Mucosa of stomach (tissue), 1 donor: ENCODE measurements around the gene GNL3L.
"Not testable (repeated sequence)": the region's sequence is repeated elsewhere in the genome, so short reads cannot be mapped to it uniquely, and the experiment has no call there.

Experiments
- H3K27me3 ChIP-seq: one replicate; pipeline ENCODE4 v1.7.0; 2013; ENCODE audit warnings: mild to moderate bottlenecking, low read length; ENCODE audit not compliant: control insufficient read depth, insufficient read depth
- H3K36me3 ChIP-seq: one replicate; pipeline ENCODE4 v1.7.0; 2013; ENCODE audit warnings: low read length; ENCODE audit not compliant: control insufficient read depth, insufficient read depth
- H3K4me1 ChIP-seq: one replicate; pipeline ENCODE4 v1.7.0; 2013; ENCODE audit warnings: mild to moderate bottlenecking, low read length; ENCODE audit not compliant: control insufficient read depth, insufficient read depth
- H3K4me3 ChIP-seq: one replicate; pipeline ENCODE4 v1.7.0; 2013; ENCODE audit warnings: low read length
- H3K9ac ChIP-seq: one replicate; pipeline ENCODE4 v1.7.0; 2013; ENCODE audit warnings: mild to moderate bottlenecking, low read length, moderate library complexity
- H3K9me3 ChIP-seq: one replicate; pipeline ENCODE4 v1.7.0; 2013; ENCODE audit warnings: mild to moderate bottlenecking, low read length, moderate library complexity; ENCODE audit not compliant: control insufficient read depth
- donor health status: Pancreatic carcinoma.

Gene GNL3L

DNA sequence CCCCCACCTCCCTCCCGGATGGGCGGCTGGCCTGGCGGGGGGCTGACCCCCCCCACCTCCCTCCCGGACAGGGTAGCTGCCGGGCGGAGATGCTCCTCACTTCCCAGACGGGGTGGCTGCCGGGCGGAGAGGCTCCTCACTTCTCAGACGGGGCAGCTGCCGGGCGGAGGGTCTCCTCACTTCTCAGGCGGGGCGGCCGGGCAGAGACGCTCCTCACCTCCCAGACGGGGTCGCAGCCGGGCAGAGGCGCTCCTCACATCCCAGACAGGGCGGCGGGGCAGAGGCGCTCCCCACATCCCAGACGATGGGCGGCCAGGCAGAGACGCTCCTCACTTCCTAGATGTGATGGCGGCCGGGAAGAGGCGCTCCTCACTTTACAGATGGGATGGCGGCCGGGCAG lies 42.6 kb downstream of the GNL3L start:
- not testable (repeated sequence) for H3K9me3 ChIP-seq, H3K36me3 ChIP-seq, H3K4me3 ChIP-seq, H3K27me3 ChIP-seq, H3K9ac ChIP-seq, H3K4me1 ChIP-seq

DNA sequence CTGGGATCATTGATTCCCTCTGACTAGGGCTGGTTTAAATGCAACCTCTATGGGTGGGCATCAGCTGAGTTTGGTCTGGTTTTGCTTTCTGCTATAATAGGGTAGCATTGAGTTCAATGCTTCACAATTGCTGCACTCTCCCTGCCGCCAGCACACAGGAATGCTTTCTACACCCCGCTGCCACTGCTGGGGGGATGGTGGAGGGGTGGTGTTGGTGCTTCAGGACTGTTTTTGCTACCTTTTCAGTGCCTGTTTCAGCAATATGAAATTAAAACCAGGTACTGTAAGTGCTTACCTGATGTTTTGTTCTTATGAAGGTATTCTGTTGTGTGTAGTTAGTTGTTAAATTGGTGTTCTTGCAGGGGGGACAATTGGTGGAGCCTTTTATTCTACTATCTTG lies 67.7 kb downstream of the GNL3L start:
- Histone ChIP-seq H3K27me3 (no peaks in the 10 kb centered on the region), H3K9ac (no peak overlapping the region), H3K4me3 (no peak overlapping the region), H3K36me3 (no peaks in the 10 kb centered on the region), H3K9me3 (no peaks in the 10 kb centered on the region), H3K4me1 (no peaks in the 10 kb centered on the region)

DNA sequence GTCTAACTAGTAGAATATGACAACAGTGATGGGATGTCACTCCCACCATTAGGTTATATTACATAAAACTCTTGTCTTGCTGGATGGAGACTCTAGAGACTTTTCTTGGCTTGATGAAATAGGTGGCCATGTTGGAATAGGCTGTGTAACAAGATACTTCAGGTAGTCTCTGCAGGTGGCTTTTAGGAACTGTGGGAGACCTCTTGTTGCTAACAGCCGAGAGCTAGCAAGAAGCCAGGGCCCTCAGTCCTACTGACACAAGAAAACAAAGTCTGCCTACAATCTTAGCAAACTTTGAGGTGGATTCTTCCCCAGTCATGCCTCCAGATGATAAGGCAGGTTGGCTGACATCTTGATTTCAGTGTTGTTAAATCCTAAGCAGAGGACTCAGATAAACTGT lies 72.5 kb downstream of the GNL3L start:
- H3K9me3 ChIP-seq: no peaks in the 10 kb centered on the region

More for the DNA sequence above, 72.5 kb downstream of the GNL3L start:
- Histone ChIP-seq H3K4me1 (no peaks in the 10 kb centered on the region), H3K36me3 (no peaks in the 10 kb centered on the region), H3K9ac (no peak overlapping the region), H3K27me3 (no peaks in the 10 kb centered on the region), H3K4me3 (no peak overlapping the region)
